Measurements from ENCODE around the gene RAD23A.
"Not testable (repeated sequence)": the region's sequence is repeated elsewhere in the genome, so short reads cannot be mapped to it uniquely, and the experiment has no call there.

The RAD23A gene

GRCh38 chr19:12974301-12975220 lies 28.9 kb downstream of the RAD23A start:
- Mint-ChIP-seq H3K27ac (no peak overlapping the region), H3K4me1 (ENCODE audit: low read depth in 2 of 2) (peaks cover 0 to 5% of the 10 kb centered on the region in 2 donors), H3K4me3 (no peak overlapping the region), H3K27me3 (peaks cover 19 to 24% of the 10 kb centered on the region in 2 donors), H3K9me3 (no peaks in the 10 kb centered on the region), H3K36me3 (ENCODE audit: insufficient read depth) (peaks cover 2% of the 10 kb centered on the region)
- ATAC-seq (replicated peaks), result no peak
- no peak for DNase-seq

GRCh38 chr19:12975221-12975741 lies 29.6 kb downstream of the RAD23A start:
- ATAC-seq (replicated peaks) (no peak), DNase-seq (no peak)
- H3K36me3 Mint-ChIP-seq (ENCODE audit: insufficient read depth), result peaks cover 2% of the 10 kb centered on the region
- no peak overlapping the region for H3K27ac Mint-ChIP-seq
- H3K9me3 Mint-ChIP-seq, result no peaks in the 10 kb centered on the region
- peaks cover 0 to 5% of the 10 kb centered on the region in 2 donors for H3K4me1 Mint-ChIP-seq (ENCODE audit: low read depth in 2 of 2)
- H3K4me3 Mint-ChIP-seq, result no peak overlapping the region
- peaks cover 19 to 24% of the 10 kb centered on the region in 2 donors for H3K27me3 Mint-ChIP-seq

- not testable (repeated sequence) for ATAC-seq (replicated peaks); H3K9me3 Mint-ChIP-seq; DNase-seq; H3K4me1 Mint-ChIP-seq (ENCODE audit: low read depth in 2 of 2); H3K4me3 Mint-ChIP-seq; H3K27ac Mint-ChIP-seq; H3K36me3 Mint-ChIP-seq (ENCODE audit: insufficient read depth)
- peaks cover 19 to 24% of the 10 kb centered on the region in 2 donors for H3K27me3 Mint-ChIP-seq
Measured at GRCh38 chr19:12976109-12976508, 30.4 kb downstream of the RAD23A start.

- H3K27ac Mint-ChIP-seq, result no peak overlapping the region
- peaks cover 19 to 24% of the 10 kb centered on the region in 2 donors for H3K27me3 Mint-ChIP-seq
- DNase-seq (no peak), ATAC-seq (replicated peaks) (no peak)
- H3K36me3 Mint-ChIP-seq (ENCODE audit: insufficient read depth), result peaks cover 2% of the 10 kb centered on the region
- peaks cover 3 to 7% of the 10 kb centered on the region in 2 donors for H3K4me1 Mint-ChIP-seq (ENCODE audit: low read depth in 2 of 2)
- H3K9me3 Mint-ChIP-seq, result no peaks in the 10 kb centered on the region
- no peak overlapping the region for H3K4me3 Mint-ChIP-seq
Measured at GRCh38 chr19:12979974-12980373, 34.3 kb downstream of the RAD23A start.

GRCh38 chr19:12982648-12983047 lies 37.0 kb downstream of the RAD23A start:
- peaks cover 7 to 18% of the 10 kb centered on the region in 2 donors for H3K27me3 Mint-ChIP-seq
- H3K27ac Mint-ChIP-seq, result no peak overlapping the region
- H3K36me3 Mint-ChIP-seq (ENCODE audit: insufficient read depth), result peaks cover 1% of the 10 kb centered on the region
- H3K4me1 Mint-ChIP-seq (ENCODE audit: low read depth in 2 of 2), result peaks cover 9 to 14% of the 10 kb centered on the region in 2 donors
- no peak overlapping the region for H3K4me3 Mint-ChIP-seq
- ATAC-seq (replicated peaks) (no peak), DNase-seq (no peak)
- no peaks in the 10 kb centered on the region for H3K9me3 Mint-ChIP-seq

GRCh38 chr19:12983091-12983490 lies 37.4 kb downstream of the RAD23A start:
- ATAC-seq (replicated peaks) (no peak), DNase-seq (no peak)
- no peak overlapping the region for H3K4me3 Mint-ChIP-seq
- H3K4me1 Mint-ChIP-seq (ENCODE audit: low read depth in 2 of 2), result peaks cover 9 to 10% of the 10 kb centered on the region in 2 donors
- no peaks in the 10 kb centered on the region for H3K9me3 Mint-ChIP-seq
- no peak overlapping the region for H3K27ac Mint-ChIP-seq
- no peaks in the 10 kb centered on the region for H3K36me3 Mint-ChIP-seq (ENCODE audit: insufficient read depth)
- peaks cover 3 to 14% of the 10 kb centered on the region in 2 donors for H3K27me3 Mint-ChIP-seq

- Mint-ChIP-seq H3K27ac (no peak overlapping the region), H3K27me3 (peaks cover 0 to 9% of the 10 kb centered on the region in 2 donors), H3K9me3 (no peaks in the 10 kb centered on the region), H3K36me3 (ENCODE audit: insufficient read depth) (no peaks in the 10 kb centered on the region), H3K4me3 (no peak overlapping the region), H3K4me1 (ENCODE audit: low read depth in 2 of 2) (peaks cover 9% of the 10 kb centered on the region in 2 donors)
- ATAC-seq (replicated peaks) (peak; percentile 57), DNase-seq (peak; percentile 74 to 85 (median 83))
Measured at GRCh38 chr19:12983542-12984142, 38.0 kb downstream of the RAD23A start.

GRCh38 chr19:12984143-12984627 lies 38.5 kb downstream of the RAD23A start:
- Mint-ChIP-seq H3K27ac (no peak overlapping the region), H3K36me3 (ENCODE audit: insufficient read depth) (no peaks in the 10 kb centered on the region), H3K4me1 (ENCODE audit: low read depth in 2 of 2) (peaks cover 9% of the 10 kb centered on the region in 2 donors), H3K27me3 (peaks cover 0 to 9% of the 10 kb centered on the region in 2 donors), H3K4me3 (no peak overlapping the region), H3K9me3 (no peaks in the 10 kb centered on the region)
- peak in 1 of 3 experiments; percentile 22 for DNase-seq
- ATAC-seq (replicated peaks), result peak; percentile 2

- H3K4me3 Mint-ChIP-seq, result no peak overlapping the region
- ATAC-seq (replicated peaks), result no peak
- H3K27ac Mint-ChIP-seq, result peak overlapping the region in 1 of 2 donors; percentile 65
- DNase-seq, result no peak
- peaks cover 9% of the 10 kb centered on the region in 2 donors for H3K4me1 Mint-ChIP-seq (ENCODE audit: low read depth in 2 of 2)
- H3K9me3 Mint-ChIP-seq, result no peaks in the 10 kb centered on the region
- H3K36me3 Mint-ChIP-seq (ENCODE audit: insufficient read depth), result no peaks in the 10 kb centered on the region
- peaks cover 0 to 9% of the 10 kb centered on the region in 2 donors for H3K27me3 Mint-ChIP-seq
Measured at GRCh38 chr19:12984683-12985048, 39.0 kb downstream of the RAD23A start.

GRCh38 chr19:12985049-12985776 lies 39.6 kb downstream of the RAD23A start:
- H3K27ac Mint-ChIP-seq, result peak overlapping the region in 1 of 2 donors; percentile 65
- no peaks in the 10 kb centered on the region for H3K36me3 Mint-ChIP-seq (ENCODE audit: insufficient read depth)
- H3K27me3 Mint-ChIP-seq, result peaks cover 0 to 9% of the 10 kb centered on the region in 2 donors
- no peaks in the 10 kb centered on the region for H3K9me3 Mint-ChIP-seq
- ATAC-seq (replicated peaks) (peak; percentile 75), DNase-seq (peak; percentile 42 to 53 (median 46))
- peak overlapping the region in 1 of 2 donors; percentile 2 for H3K4me3 Mint-ChIP-seq
- H3K4me1 Mint-ChIP-seq (ENCODE audit: low read depth in 2 of 2), result peaks cover 9% of the 10 kb centered on the region in 2 donors

- peaks cover 9% of the 10 kb centered on the region in 2 donors for H3K4me1 Mint-ChIP-seq (ENCODE audit: low read depth in 2 of 2)
- H3K9me3 Mint-ChIP-seq, result no peaks in the 10 kb centered on the region
- no peak overlapping the region for H3K27ac Mint-ChIP-seq
- H3K27me3 Mint-ChIP-seq, result peaks cover 0 to 9% of the 10 kb centered on the region in 2 donors
- no peak for ATAC-seq (replicated peaks)
- H3K4me3 Mint-ChIP-seq, result no peak overlapping the region
- H3K36me3 Mint-ChIP-seq (ENCODE audit: insufficient read depth), result no peaks in the 10 kb centered on the region
- no peak for DNase-seq
Measured at GRCh38 chr19:12986726-12987125, 41.1 kb downstream of the RAD23A start.

GRCh38 chr19:12987190-12987589 lies 41.5 kb downstream of the RAD23A start:
- Mint-ChIP-seq H3K4me3 (no peak overlapping the region), H3K36me3 (ENCODE audit: insufficient read depth) (no peaks in the 10 kb centered on the region), H3K27ac (no peak overlapping the region), H3K27me3 (peaks cover 0 to 9% of the 10 kb centered on the region in 2 donors), H3K9me3 (no peaks in the 10 kb centered on the region), H3K4me1 (ENCODE audit: low read depth in 2 of 2) (peaks cover 9% of the 10 kb centered on the region in 2 donors)
- ATAC-seq (replicated peaks) (no peak), DNase-seq (no peak)

- no peak overlapping the region for H3K4me3 Mint-ChIP-seq
- H3K9me3 Mint-ChIP-seq, result no peaks in the 10 kb centered on the region
- H3K4me1 Mint-ChIP-seq (ENCODE audit: low read depth in 2 of 2), result peaks cover 9% of the 10 kb centered on the region in 2 donors
- no peak for DNase-seq
- H3K36me3 Mint-ChIP-seq (ENCODE audit: insufficient read depth), result no peaks in the 10 kb centered on the region
- ATAC-seq (replicated peaks), result no peak
- peaks cover 0 to 9% of the 10 kb centered on the region in 2 donors for H3K27me3 Mint-ChIP-seq
- H3K27ac Mint-ChIP-seq, result no peak overlapping the region
Measured at GRCh38 chr19:12987781-12988180, 42.1 kb downstream of the RAD23A start.
